ENCODE measurements around the gene SLC6A18. TPM values are rescaled to one million over a fixed set of nuclear protein-coding genes. Genes with fewer than 3 reads are reported as not detected.
A peak's percentile ranks its signal among the peaks of the same experiment; 100 is the strongest.
"Not testable (repeated sequence)": the region's sequence is repeated elsewhere in the genome, so short reads cannot be mapped to it uniquely, and the experiment has no call there.

SLC6A18 gene
- total and polyA plus RNA-seq, 5 experiments from 2014 or later: not detected

- H3K27me3 Mint-ChIP-seq, H3K36me3 Mint-ChIP-seq, H3K4me3 Mint-ChIP-seq, POLR2A ChIA-PET, DNase-seq, H3K9me3 Mint-ChIP-seq, ATAC-seq: not testable (repeated sequence)
- Mint-ChIP-seq H3K4me1 (peaks cover 0 to 10% (median 5%) of the 10 kb centered on the region in 4 donors), H3K27ac (peak overlapping the region in 1 of 10 donors; percentile 65)
Observed at GRCh38 chr5:1275397-1276391, 50.5 kb downstream of the SLC6A18 start.

- POLR2A ChIA-PET: no interaction called here
- DNase-seq (no peak), ATAC-seq (no peak)
- no peak overlapping the region for H3K27ac Mint-ChIP-seq
- H3K4me1 Mint-ChIP-seq: peaks cover 0 to 10% (median 4%) of the 10 kb centered on the region in 4 donors
- H3K9me3 Mint-ChIP-seq: no peaks in the 10 kb centered on the region
- peaks cover 0 to 5% (median 0%) of the 10 kb centered on the region in 5 donors for H3K27me3 Mint-ChIP-seq
- peaks cover 0 to 2% (median 0%) of the 10 kb centered on the region in 3 donors for H3K36me3 Mint-ChIP-seq
- H3K4me3 Mint-ChIP-seq: no peak overlapping the region
Observed at GRCh38 chr5:1276930-1277329, 51.7 kb downstream of the SLC6A18 start.

GRCh38 chr5:1277331-1277730, 52.1 kb downstream of the SLC6A18 start:
- POLR2A ChIA-PET: no interaction called here
- no peak for DNase-seq

GRCh38 chr5:1277781-1278180, 52.6 kb downstream of the SLC6A18 start:
- peaks cover 0 to 2% (median 0%) of the 10 kb centered on the region in 3 donors for H3K36me3 Mint-ChIP-seq
- no peak overlapping the region for H3K27ac Mint-ChIP-seq
- POLR2A ChIA-PET: no interaction called here
- H3K4me3 Mint-ChIP-seq: no peak overlapping the region
- peaks cover 0 to 10% (median 4%) of the 10 kb centered on the region in 4 donors for H3K4me1 Mint-ChIP-seq
- H3K27me3 Mint-ChIP-seq: peaks cover 0 to 5% (median 0%) of the 10 kb centered on the region in 5 donors
- no peaks in the 10 kb centered on the region for H3K9me3 Mint-ChIP-seq
- ATAC-seq: no peak
- no peak for DNase-seq

More at GRCh38 chr5:1277331-1277730, 52.1 kb downstream of the SLC6A18 start:
- Mint-ChIP-seq H3K4me3 (no peak overlapping the region), H3K27ac (no peak overlapping the region), H3K27me3 (peaks cover 0 to 5% (median 0%) of the 10 kb centered on the region in 5 donors), H3K36me3 (peaks cover 0 to 2% (median 0%) of the 10 kb centered on the region in 3 donors), H3K4me1 (peaks cover 0 to 10% (median 4%) of the 10 kb centered on the region in 4 donors), H3K9me3 (no peaks in the 10 kb centered on the region)
- no peak for ATAC-seq

GRCh38 chr5:1278216-1278615, 53.0 kb downstream of the SLC6A18 start:
- Mint-ChIP-seq H3K27me3 (peaks cover 0 to 5% (median 0%) of the 10 kb centered on the region in 5 donors), H3K27ac (no peak overlapping the region), H3K4me1 (peaks cover 0 to 10% (median 4%) of the 10 kb centered on the region in 4 donors), H3K4me3 (no peak overlapping the region), H3K36me3 (peaks cover 0 to 2% (median 0%) of the 10 kb centered on the region in 3 donors), H3K9me3 (no peaks in the 10 kb centered on the region)
- DNase-seq (no peak), ATAC-seq (no peak)
- POLR2A ChIA-PET: no interaction called here

- POLR2A ChIA-PET: no interaction called here
- ATAC-seq (no peak), DNase-seq (peak in 1 of 10 donors; percentile 57)
- H3K27me3 Mint-ChIP-seq: peaks cover 0 to 5% (median 0%) of the 10 kb centered on the region in 5 donors
- H3K9me3 Mint-ChIP-seq: no peaks in the 10 kb centered on the region
- peaks cover 0 to 2% (median 0%) of the 10 kb centered on the region in 3 donors for H3K36me3 Mint-ChIP-seq
- no peak overlapping the region for H3K27ac Mint-ChIP-seq
- peaks cover 0 to 7% (median 4%) of the 10 kb centered on the region in 4 donors for H3K4me1 Mint-ChIP-seq
- no peak overlapping the region for H3K4me3 Mint-ChIP-seq
Observed at GRCh38 chr5:1278656-1279442, 53.7 kb downstream of the SLC6A18 start.

- H3K27ac Mint-ChIP-seq: no peak overlapping the region
- ATAC-seq (no peak), DNase-seq (peak in 1 of 10 donors; percentile 45)
- peaks cover 0 to 6% (median 2%) of the 10 kb centered on the region in 4 donors for H3K4me1 Mint-ChIP-seq
- H3K4me3 Mint-ChIP-seq: no peak overlapping the region
- POLR2A ChIA-PET: no interaction called here
- H3K27me3 Mint-ChIP-seq: peaks cover 0 to 5% (median 0%) of the 10 kb centered on the region in 5 donors
- H3K36me3 Mint-ChIP-seq: peaks cover 0 to 2% (median 0%) of the 10 kb centered on the region in 3 donors
- H3K9me3 Mint-ChIP-seq: no peaks in the 10 kb centered on the region
Observed at GRCh38 chr5:1279443-1280151, 54.4 kb downstream of the SLC6A18 start.

GRCh38 chr5:1280177-1281037, 55.2 kb downstream of the SLC6A18 start:
- ATAC-seq (no peak), DNase-seq (peak in 1 of 10 donors; percentile 24)
- Mint-ChIP-seq H3K4me3 (no peak overlapping the region), H3K4me1 (peaks cover 0 to 5% (median under 1%) of the 10 kb centered on the region in 4 donors), H3K36me3 (peaks cover 0 to 2% (median 0%) of the 10 kb centered on the region in 3 donors), H3K27me3 (peaks cover 0 to 3% (median 0%) of the 10 kb centered on the region in 5 donors), H3K9me3 (no peaks in the 10 kb centered on the region), H3K27ac (no peak overlapping the region)
- POLR2A ChIA-PET: no interaction called here

GRCh38 chr5:1281038-1281882, 56.1 kb downstream of the SLC6A18 start:
- Mint-ChIP-seq H3K9me3 (no peaks in the 10 kb centered on the region), H3K4me1 (peaks cover 0 to 1% (median 0%) of the 10 kb centered on the region in 4 donors), H3K27ac (peak overlapping the region in 2 of 10 donors; percentile 56 to 63), H3K27me3 (peaks cover 0 to 3% (median 0%) of the 10 kb centered on the region in 5 donors), H3K4me3 (no peak overlapping the region), H3K36me3 (peaks cover 0 to 2% (median 0%) of the 10 kb centered on the region in 3 donors)
- POLR2A ChIA-PET: no interaction called here
- ATAC-seq (no peak), DNase-seq (peak in 1 of 10 donors; percentile 45)

GRCh38 chr5:1282131-1282992, 57.2 kb downstream of the SLC6A18 start:
- Mint-ChIP-seq H3K27me3 (no peaks in the 10 kb centered on the region), H3K9me3 (peaks cover 0 to 3% (median 0%) of the 10 kb centered on the region in 9 donors), H3K4me3 (no peak overlapping the region), H3K4me1 (no peaks in the 10 kb centered on the region), H3K36me3 (peaks cover 0 to 2% (median 0%) of the 10 kb centered on the region in 3 donors), H3K27ac (peak overlapping the region in 1 of 10 donors; percentile 53)
- no peak for ATAC-seq
- peak in 1 of 10 donors; percentile 36 for DNase-seq
- POLR2A ChIA-PET: no interaction called here
